ENCODE results near the gene HOXA13.

HOXA13 gene

GRCh38 chr7:27167916-27168264, 32.0 kb downstream of the HOXA13 start:
- Histone ChIP-seq H3K27me3 (peaks cover 100% of the 10 kb centered on the region in 11 experiments), H3K4me1 (peaks cover 0 to 16% (median 0%) of the 10 kb centered on the region in 10 experiments; a peak in 3 of 20 replicates), H3K27ac (no peak overlapping the region), H3K9ac (no peak overlapping the region), H3K36me3 (no peaks in the 10 kb centered on the region), H4K20me1 (peaks cover 0 to 99% (median 94%) of the 10 kb centered on the region in 11 experiments; a peak in 19 of 22 replicates), H3K9me3 (replicated peaks in 1 of 11) (peaks cover 22 to 41% (median 28%) of the 10 kb centered on the region in 11 experiments), H3K4me3 (no peak overlapping the region), H3K4me2 (no peak overlapping the region)
- no peak for TF ChIP-seq Cebpa-rat (IDR thresholded peaks at IDR 0.05)

DNA sequence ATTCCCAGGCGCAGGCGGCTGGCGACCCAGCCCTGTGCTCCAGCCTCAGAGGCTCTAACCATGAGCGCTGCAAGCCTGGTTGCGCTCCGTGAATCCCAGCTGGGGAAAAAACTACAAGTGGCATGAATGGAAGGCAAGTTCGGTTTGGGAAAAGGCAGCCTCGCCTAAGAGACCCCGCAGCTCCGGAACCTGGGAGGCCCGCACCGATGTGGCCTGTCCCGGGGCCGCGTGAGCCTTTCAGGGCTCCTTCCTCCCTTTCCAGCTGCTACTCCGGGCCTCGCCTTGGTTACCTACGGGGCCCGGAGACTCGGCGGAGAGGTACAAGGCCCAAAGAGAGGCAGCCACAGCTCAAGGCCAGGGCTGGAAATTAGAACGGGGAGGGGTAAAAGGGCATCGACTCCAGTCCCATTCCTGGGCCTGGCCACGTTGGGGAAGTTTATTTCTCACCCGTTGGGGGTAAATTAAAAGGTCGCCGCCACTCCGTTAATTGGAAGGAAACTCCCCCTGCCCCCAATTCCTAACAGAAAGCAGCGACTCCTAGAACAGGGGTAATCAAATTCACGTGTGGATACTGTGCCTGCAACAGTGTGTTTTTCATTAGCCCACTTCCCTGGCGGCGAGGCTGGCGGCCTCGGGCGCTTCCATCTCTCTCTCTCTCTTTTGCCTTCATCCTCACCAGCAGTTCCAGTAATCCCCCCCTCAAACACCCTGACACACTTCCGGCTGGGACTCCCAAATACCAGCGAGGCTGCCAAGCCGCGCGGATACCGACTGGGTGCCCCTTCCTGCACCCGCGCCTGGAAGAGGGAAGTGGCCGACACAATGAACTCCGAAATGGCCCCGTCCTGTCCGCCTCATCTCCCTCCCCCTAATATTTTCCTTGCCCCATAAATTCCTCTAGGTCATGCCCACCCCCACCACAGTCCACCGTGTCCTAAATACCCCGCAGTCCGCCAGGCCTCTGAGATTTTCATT, 33.1 kb downstream of the HOXA13 start:
- H3K27ac ChIP-seq: no peak overlapping the region

GRCh38 chr7:27165996-27166530, 33.8 kb downstream of the HOXA13 start:
- Histone ChIP-seq H3K9me3 (replicated peaks in 1 of 11) (peaks cover 16 to 31% (median 20%) of the 10 kb centered on the region in 11 experiments), H4K20me1 (peaks cover 0 to 91% (median 82%) of the 10 kb centered on the region in 11 experiments; a peak in 18 of 22 replicates), H3K9ac (no peak overlapping the region), H3K4me1 (peaks cover 0 to 11% (median 2%) of the 10 kb centered on the region in 10 experiments; a peak in 8 of 20 replicates), H3K27ac (no peak overlapping the region), H3K4me2 (no peak overlapping the region), H3K36me3 (no peaks in the 10 kb centered on the region), H3K4me3 (peak overlapping the region in 1 of 10 experiments; percentile 10; a peak in 1 of 20 replicates), H3K27me3 (peaks cover 95 to 100% (median 100%) of the 10 kb centered on the region in 11 experiments)
- no peak for TF ChIP-seq Cebpa-rat (IDR thresholded peaks at IDR 0.05)

More for the DNA sequence above, 33.1 kb downstream of the HOXA13 start:
- Histone ChIP-seq H4K20me1 (peaks cover 0 to 96% (median 88%) of the 10 kb centered on the region in 11 experiments; a peak in 19 of 22 replicates), H3K27me3 (peaks cover 100% of the 10 kb centered on the region in 11 experiments), H3K9ac (no peak overlapping the region), H3K9me3 (replicated peaks in 1 of 11) (peaks cover 16 to 31% (median 20%) of the 10 kb centered on the region in 11 experiments), H3K4me2 (peak overlapping the region in 2 of 11 experiments; percentile 47 to 51; a peak in 4 of 22 replicates), H3K4me1 (peaks cover 0 to 15% (median under 1%) of the 10 kb centered on the region in 10 experiments; a peak in 5 of 20 replicates), H3K4me3 (peak overlapping the region in 2 of 10 experiments; percentile 10 to 24; a peak in 3 of 20 replicates), H3K36me3 (no peaks in the 10 kb centered on the region)
- no peak for TF ChIP-seq Cebpa-rat (IDR thresholded peaks at IDR 0.05)

- H3K36me3 ChIP-seq: no peaks in the 10 kb centered on the region
- H3K9me3 ChIP-seq (replicated peaks in 1 of 11): peaks cover 16 to 31% (median 20%) of the 10 kb centered on the region in 11 experiments
- H4K20me1 ChIP-seq: peaks cover 0 to 87% (median 80%) of the 10 kb centered on the region in 11 experiments; a peak in 18 of 22 replicates
- H3K4me1 ChIP-seq: peaks cover 5 to 15% (median 8%) of the 10 kb centered on the region in 10 experiments; a peak in 17 of 20 replicates
- TF ChIP-seq Cebpa-rat (IDR thresholded peaks at IDR 0.05): no peak
- H3K4me3 ChIP-seq: peak within 1 kb of the TSS in 1 of 10 experiments; percentile 10; a peak in 1 of 20 replicates
- no peak within 1 kb of the TSS for H3K27ac ChIP-seq
- no peak within 1 kb of the TSS for H3K9ac ChIP-seq
- peaks cover 94 to 100% (median 100%) of the 10 kb centered on the region in 11 experiments for H3K27me3 ChIP-seq
- 0 out of 22 replicates have a peak within 1 kb of the TSS, but pooled peaks of 1 of the 11 experiments have one; percentile 13 for H3K4me2 ChIP-seq
These were observed 34.5 kb downstream of the HOXA13 start, which contains the start of gene HOXA9 for GRCh38 chr7:27165089-27165995. TSS of gene HOXA9 (minus strand) at chr7:27165537. CDS start at chr7:27165457, 80 bp downstream.

DNA sequence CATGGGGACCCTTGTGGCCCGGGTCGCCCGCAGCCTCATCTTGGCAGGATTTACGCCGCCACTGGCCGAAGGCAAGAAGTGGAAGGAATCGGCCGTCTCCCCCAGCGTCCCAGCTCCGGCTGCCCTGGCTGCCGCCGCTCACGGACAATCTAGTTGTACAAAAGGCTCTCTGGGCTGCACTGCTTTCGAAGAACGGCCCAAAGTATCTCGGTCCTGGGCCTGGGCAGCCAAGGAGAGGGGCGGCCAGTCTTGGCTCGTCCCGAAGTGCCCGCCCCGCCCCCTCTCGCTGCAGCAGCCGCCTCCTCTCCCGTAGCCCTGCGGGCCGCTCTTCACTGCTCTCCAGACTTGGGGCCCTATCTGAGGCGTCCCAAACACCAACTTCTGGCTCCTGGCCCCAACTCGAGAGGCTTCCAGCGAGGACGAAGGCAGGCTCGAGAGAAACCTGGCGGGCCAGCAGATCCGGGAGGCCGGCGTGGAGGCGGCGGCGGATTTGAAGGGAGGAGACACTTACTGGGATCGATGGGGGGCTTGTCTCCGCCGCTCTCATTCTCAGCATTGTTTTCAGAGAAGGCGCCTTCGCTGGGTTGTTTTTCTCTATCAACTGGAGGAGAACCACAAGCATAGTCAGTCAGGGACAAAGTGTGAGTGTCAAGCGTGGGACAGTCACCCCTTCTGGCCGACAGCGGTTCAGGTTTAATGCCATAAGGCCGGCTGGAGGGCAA, 35.4 kb downstream of the HOXA13 start:
- no peak for TF ChIP-seq Cebpa-rat (IDR thresholded peaks at IDR 0.05)
- no peak overlapping the region for H3K4me3 ChIP-seq
- peaks cover 16 to 31% (median 20%) of the 10 kb centered on the region in 11 experiments for H3K9me3 ChIP-seq (replicated peaks in 1 of 11)
- H3K4me1 ChIP-seq: peaks cover 8 to 21% (median 13%) of the 10 kb centered on the region in 10 experiments; a peak in 18 of 20 replicates
- no peak overlapping the region for H3K27ac ChIP-seq
- H3K4me2 ChIP-seq: 0 out of 22 replicates have a peak overlapping the region, but pooled peaks of 1 of the 11 experiments have one; percentile 13
- H3K9ac ChIP-seq: no peak overlapping the region
- peaks cover 94 to 100% (median 100%) of the 10 kb centered on the region in 11 experiments for H3K27me3 ChIP-seq
- H3K36me3 ChIP-seq: no peaks in the 10 kb centered on the region
- H4K20me1 ChIP-seq: peaks cover 0 to 86% (median 80%) of the 10 kb centered on the region in 11 experiments; a peak in 18 of 22 replicates

GRCh38 chr7:27164045-27164366, 35.9 kb downstream of the HOXA13 start:
- Histone ChIP-seq H3K36me3 (no peaks in the 10 kb centered on the region), H3K27ac (no peak overlapping the region), H3K27me3 (peaks cover 94 to 100% (median 100%) of the 10 kb centered on the region in 11 experiments), H3K4me3 (no peak overlapping the region), H3K4me2 (0 out of 22 replicates have a peak overlapping the region, but pooled peaks of 1 of the 11 experiments have one; percentile 13), H3K4me1 (peaks cover 8 to 21% (median 13%) of the 10 kb centered on the region in 10 experiments; a peak in 18 of 20 replicates), H3K9ac (no peak overlapping the region), H3K9me3 (replicated peaks in 1 of 11) (peaks cover 16 to 31% (median 20%) of the 10 kb centered on the region in 11 experiments), H4K20me1 (peaks cover 0 to 86% (median 80%) of the 10 kb centered on the region in 11 experiments; a peak in 18 of 22 replicates)
- TF ChIP-seq Cebpa-rat (IDR thresholded peaks at IDR 0.05): no peak

- H3K4me1 ChIP-seq: peaks cover 8 to 21% (median 13%) of the 10 kb centered on the region in 10 experiments; a peak in 18 of 20 replicates
- H3K36me3 ChIP-seq: no peaks in the 10 kb centered on the region
- H3K27me3 ChIP-seq: peaks cover 94 to 100% (median 100%) of the 10 kb centered on the region in 11 experiments
- no peak overlapping the region for H3K27ac ChIP-seq
- TF ChIP-seq Cebpa-rat (IDR thresholded peaks at IDR 0.05): no peak
- peaks cover 0 to 86% (median 80%) of the 10 kb centered on the region in 11 experiments; a peak in 18 of 22 replicates for H4K20me1 ChIP-seq
- H3K9ac ChIP-seq: no peak overlapping the region
- H3K4me2 ChIP-seq: no peak overlapping the region
- peaks cover 16 to 31% (median 23%) of the 10 kb centered on the region in 11 experiments for H3K9me3 ChIP-seq (replicated peaks in 1 of 11)
- no peak overlapping the region for H3K4me3 ChIP-seq
These were observed 36.4 kb downstream of the HOXA13 start for GRCh38 chr7:27163288-27164044.
